SU-DHL-6 (cell line): Measurements from ENCODE around the gene ERG.

Experiments
- CTCF ChIP-seq: fragments of 200-600 bp; sonication (generic); IDR thresholded peaks from one replicate; pipeline ENCODE4 v1.5.1; 2017; ENCODE audit warnings: antibody characterized with exemption, mild to moderate bottlenecking, low read length, moderate library complexity; ENCODE audit not compliant: insufficient read depth, poor library complexity, severe bottlenecking
- EZH2phosphoT487 ChIP-seq: fragments of 200-600 bp; sonication (generic), shearing (Covaris generic); conservative IDR thresholded peaks from 2 replicates; pipeline ENCODE4 v1.6.1; 2018; ENCODE audit warnings: mild to moderate bottlenecking, antibody characterized with exemption, low read length, moderate library complexity, mixed read lengths

GRCh38 chr21:38467374-38467773 is 30.9 kb downstream of the ERG start:
- TF ChIP-seq CTCF (no peak), EZH2phosphoT487 (no peak)
